ENCODE measurements around the gene LUZP2. TPM values are rescaled to one million over a fixed set of nuclear protein-coding genes. Genes with fewer than 3 reads are reported as not detected.

LUZP2 gene
- total and polyA plus RNA-seq, 9 of the 15 experiments (the other 6 are each of a cell fraction or from before 2014, with no cell fraction given): not detected

GRCh38 chr11:24925091-24925490, 428.2 kb downstream of the LUZP2 start:
- intact Hi-C loops (cut with micrococcal nuclease): no loop called here
- Histone ChIP-seq H3K9ac (ENCODE audit: insufficient read depth in 1 of 2, low read depth in 2 of 2, low read length in 2 of 2) (no peak overlapping the region), H3K4me1 (replicated peaks in 1 of 2; ENCODE audit: control insufficient read depth in 2 of 2, insufficient read depth in 2 of 2, low read length in 2 of 2) (no peaks in the 10 kb centered on the region), H3K4me3 (no peak overlapping the region), H2AFZ (ENCODE audit: low read depth, low read length) (no peak overlapping the region), H3K27me3 (ENCODE audit: control insufficient read depth in 2 of 2, insufficient read depth in 2 of 2, low read length in 2 of 2) (no peaks in the 10 kb centered on the region), H3K79me2 (ENCODE audit: control insufficient read depth, insufficient read depth, low read length) (no peaks in the 10 kb centered on the region), H3K27ac (ENCODE audit: extremely low read depth, low read depth, low read length) (no peak overlapping the region), H4K20me1 (replicated peaks; ENCODE audit: control insufficient read depth, insufficient read depth, low read length) (no peaks in the 10 kb centered on the region), H3K9me1 (ENCODE audit: control insufficient read depth, insufficient read depth, low read length) (no peaks in the 10 kb centered on the region), H3K36me3 (ENCODE audit: control insufficient read depth, insufficient read depth, low read length) (no peaks in the 10 kb centered on the region), H3K9me3 (replicated peaks; ENCODE audit: control insufficient read depth, insufficient read depth, low read depth, low read length) (no peaks in the 10 kb centered on the region; the same call in 1 of the 2 replicates), H3K4me2 (ENCODE audit: insufficient read depth, low read length) (no peak overlapping the region)
- no TSS peak for BruUV-seq (replicated peaks)
- ChIA-PET POLR2A (no interaction called here), CTCF (ENCODE audit: low intra/inter-chr PET ratio) (no interaction called here)
- in situ Hi-C loops (cut with MboI): no loop called here
- FAIRE-seq: no peak
- ATAC-seq: no peak
- DNase-seq (ENCODE audit: extremely low read depth in 1 of 4, low spot score in 3 of 4): no peak
- WGBS (ENCODE audit: insufficient coverage, low coverage, missing lambda C conversion rate): 0% methylated on average over 1 of the region's 1 CpG
- TF ChIP-seq ZNF512 (tag; IDR thresholded peaks at IDR 0.05) (no peak), ZNF830 (CRISPR knock-in tag; IDR thresholded peaks at IDR 0.05) (no peak), ZNF507 (tag; conservative IDR thresholded peaks at IDR 0.05) (no peak), ETS1 (conservative IDR thresholded peaks at IDR 0.05; ENCODE audit: control insufficient read depth, low read depth, low read length) (no peak), HMBOX1 (IDR thresholded peaks at IDR 0.05) (no peak), ZNF79 (CRISPR knock-in tag; IDR thresholded peaks at IDR 0.05; ENCODE audit: low read depth) (no peak), CBFA2T2 (conservative IDR thresholded peaks at IDR 0.05) (no peak), ZNF766 (CRISPR knock-in tag; conservative IDR thresholded peaks at IDR 0.05) (no peak), LCOR (CRISPR knock-in tag; IDR thresholded peaks at IDR 0.05) (no peak), ATF6 (CRISPR knock-in tag; IDR thresholded peaks at IDR 0.05) (no peak), POLR2G (IDR thresholded peaks at IDR 0.05; ENCODE audit: low read depth, low read length) (no peak), ZNF551 (CRISPR knock-in tag; IDR thresholded peaks at IDR 0.05) (no peak), TAF15 (IDR thresholded peaks at IDR 0.05; ENCODE audit: low read depth, low read length) (no peak), ZFP1 (CRISPR knock-in tag; IDR thresholded peaks at IDR 0.05) (no peak), KAT7 (CRISPR knock-in tag; IDR thresholded peaks at IDR 0.05; ENCODE audit: borderline replicate concordance) (no peak), RAD51 (IDR thresholded peaks at IDR 0.05; ENCODE audit: borderline replicate concordance, low read depth) (no peak)
- TF ChIP-seq, protein P1, sequence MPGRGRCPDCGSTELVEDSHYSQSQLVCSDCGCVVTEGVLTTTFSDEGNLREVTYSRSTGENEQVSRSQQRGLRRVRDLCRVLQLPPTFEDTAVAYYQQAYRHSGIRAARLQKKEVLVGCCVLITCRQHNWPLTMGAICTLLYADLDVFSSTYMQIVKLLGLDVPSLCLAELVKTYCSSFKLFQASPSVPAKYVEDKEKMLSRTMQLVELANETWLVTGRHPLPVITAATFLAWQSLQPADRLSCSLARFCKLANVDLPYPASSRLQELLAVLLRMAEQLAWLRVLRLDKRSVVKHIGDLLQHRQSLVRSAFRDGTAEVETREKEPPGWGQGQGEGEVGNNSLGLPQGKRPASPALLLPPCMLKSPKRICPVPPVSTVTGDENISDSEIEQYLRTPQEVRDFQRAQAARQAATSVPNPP (IDR thresholded peaks at IDR 0.05; ENCODE audit: borderline replicate concordance, insufficient read depth, insufficient read length): no peak
